ENCODE data around the gene FBXO9.

Gene FBXO9

DNA sequence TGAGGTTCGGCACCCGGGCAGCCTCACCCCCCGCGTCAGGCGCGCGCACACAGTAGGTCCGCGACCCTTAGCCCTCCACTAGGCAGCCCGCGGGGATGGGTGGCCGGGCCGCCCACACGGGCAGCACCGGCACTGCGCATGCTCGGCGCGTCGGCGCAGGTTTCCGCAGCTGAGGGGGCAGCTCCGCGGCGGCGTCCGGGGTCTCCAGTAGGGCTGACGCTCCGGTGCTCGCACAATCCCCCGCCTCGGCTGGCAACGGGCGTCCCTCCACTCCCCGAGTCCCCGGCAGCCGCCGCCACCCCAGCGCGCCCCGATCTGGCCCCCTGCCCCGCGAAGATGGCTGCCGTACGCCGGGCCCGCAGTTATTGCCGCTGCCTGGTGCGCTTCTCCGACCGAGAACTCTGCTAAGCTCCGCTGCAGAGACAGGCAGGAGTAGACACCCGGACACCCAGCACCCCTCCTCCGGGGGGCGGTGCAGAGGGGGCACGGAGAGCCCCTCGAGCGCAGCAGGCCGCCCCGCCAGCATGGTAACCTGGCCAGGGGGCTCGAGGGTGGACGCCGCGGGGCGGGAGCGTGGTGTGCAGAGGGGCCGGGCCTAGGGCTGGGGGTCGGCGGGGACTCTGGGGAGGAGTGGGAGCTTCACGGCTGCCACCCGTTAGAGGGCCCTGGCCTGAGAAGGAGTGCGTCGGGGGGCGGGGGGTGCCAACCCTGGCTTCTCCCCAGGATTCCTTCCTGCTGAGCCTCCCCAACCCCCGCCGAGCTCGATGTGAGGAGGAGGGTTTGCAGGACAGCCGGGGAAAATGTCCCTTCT lies at the start of gene FBXO9:
TSS of gene FBXO9 (plus strand) at position 139 of the 811 bp plus-strand sequence. CDS start at position 525, 386 bp downstream.
- peak; percentile 34 to 57 for DNase-seq

DNA sequence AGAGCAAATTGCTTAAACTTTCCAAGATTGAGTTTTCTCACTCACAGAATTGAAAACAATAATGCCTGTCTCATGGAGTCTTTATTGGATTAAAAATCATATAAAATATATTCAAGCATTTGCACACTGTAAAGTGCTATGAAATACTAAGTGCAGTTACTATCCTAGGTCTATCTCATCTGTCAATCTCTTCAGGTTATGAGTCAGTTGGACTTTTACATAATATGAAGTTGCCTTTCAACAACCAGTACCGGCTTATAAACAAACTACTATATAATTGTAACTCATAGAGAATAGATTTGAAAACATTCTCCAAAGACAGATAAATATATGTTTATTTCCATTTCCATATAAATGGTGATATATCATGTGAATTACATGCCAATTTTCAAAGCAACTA lies 49.7 kb upstream of the FBXO9 start:
- no peak for DNase-seq

DNA sequence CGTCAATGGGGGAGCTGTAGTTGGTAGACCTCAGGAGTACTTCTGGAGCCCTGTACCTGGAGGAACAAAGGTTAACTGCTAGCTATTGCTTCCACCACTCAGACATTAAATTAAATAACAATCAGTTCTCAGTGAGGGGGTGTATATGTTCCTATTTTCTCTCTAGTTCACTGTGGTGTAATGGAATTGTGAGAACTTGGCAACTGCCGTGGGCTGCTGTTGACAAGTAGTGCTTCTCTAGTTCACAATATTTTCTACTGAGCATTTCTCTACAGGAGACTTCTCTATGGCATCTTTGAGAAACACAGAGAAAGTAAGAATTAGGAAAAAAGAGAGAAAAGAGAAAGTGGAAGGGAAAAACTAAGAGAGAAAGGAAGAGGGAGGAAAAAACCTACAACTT lies 46.8 kb upstream of the FBXO9 start:
- no peak for DNase-seq

DNA sequence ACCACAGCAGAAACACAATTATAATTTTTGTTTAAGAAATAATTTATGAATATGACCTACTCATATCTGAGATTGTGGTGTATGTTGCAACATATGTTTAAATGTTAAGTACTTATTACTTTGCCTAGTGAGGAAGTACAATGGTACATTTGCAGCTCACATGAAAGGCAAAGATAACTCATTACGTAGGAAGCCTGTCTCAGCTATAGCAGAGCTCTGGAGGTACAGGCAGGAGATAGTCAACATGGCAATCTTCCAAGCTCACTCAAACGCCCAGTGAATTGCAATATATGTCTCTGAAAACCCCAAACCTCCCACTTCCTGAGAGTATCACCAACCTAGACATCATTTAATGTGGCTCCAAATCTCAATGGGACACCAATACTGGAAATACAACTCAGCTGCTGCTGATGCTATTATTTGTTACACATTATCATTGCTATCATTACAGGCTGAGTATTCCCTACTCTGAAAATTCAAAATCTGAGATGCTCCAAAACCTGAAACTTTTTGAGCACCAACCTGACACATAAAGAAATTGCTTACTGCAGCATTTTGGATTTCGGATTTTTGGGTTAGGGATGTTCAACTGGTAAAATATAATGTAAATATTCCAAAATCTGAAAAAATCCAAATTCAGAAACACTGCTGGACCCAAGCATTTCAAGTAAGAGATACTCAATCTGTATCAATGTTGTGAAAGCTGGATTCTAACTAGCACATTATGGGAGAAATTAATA lies 45.0 kb upstream of the FBXO9 start:
- no peak for DNase-seq

DNA sequence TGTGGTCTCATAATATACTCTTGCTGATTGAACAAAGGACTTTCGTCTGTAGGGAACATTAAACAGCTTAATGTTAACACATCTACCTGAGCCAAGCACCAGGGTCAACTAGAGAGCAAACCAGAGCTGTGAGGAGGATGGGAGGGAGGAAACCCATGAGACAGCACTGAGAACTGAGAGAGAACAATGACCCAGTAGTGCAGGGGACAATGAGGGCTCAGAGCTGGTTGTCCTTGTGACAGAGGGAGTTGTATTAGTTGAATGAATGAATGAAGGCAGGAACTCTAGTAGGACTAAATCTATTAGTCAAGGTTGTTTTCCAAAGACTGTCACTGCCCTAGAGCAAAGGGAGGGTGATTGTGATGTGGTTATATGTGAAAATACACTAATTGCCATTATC lies 41.9 kb upstream of the FBXO9 start:
- DNase-seq = no peak

DNA sequence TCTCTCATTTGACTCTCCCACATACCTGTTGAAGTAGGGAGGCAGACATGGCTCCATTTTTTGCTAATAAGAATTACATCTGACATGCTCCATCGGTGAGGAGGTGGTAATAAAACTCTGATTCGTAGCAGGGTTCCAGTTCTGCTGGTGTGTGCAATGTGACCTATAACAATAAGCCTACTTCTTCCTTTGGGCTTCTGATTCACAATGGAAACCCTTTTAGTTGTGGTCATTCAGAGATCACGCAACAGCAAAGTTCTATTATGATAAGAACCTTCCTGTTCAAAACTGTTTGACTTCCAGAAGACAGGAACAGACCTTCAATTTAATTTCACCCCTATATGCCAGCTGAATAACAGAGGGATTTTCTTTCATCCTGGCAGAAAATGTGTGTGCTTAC lies 38.7 kb upstream of the FBXO9 start:
- no peak for DNase-seq

DNA sequence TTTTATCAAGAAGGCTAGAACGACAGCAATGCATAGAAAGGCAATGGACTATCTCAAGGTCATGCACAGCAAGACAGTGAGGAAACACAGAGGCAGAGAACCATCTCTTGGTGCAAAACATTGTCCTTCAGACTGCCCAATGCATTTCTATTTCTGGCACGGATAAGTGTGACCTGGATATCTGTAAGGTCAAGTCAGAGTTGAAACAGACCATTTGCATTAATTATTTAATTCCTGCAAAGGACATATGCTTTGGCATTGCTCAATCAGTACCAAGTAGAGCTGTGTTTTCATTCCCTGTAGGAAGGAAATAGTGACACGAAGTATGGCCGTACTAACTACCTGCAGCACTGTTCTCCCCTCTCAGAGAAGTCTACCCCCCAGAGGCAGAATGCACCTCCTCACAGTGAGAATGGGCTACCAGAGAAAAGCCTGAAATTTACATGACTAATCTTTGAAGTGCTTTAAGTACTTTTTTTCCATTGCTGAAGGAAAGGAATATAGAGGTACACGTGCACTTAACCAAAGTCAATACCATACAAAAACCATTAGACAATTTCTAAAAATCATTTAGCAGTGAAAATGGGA lies 38.0 kb upstream of the FBXO9 start:
- DNase-seq = no peak

DNA sequence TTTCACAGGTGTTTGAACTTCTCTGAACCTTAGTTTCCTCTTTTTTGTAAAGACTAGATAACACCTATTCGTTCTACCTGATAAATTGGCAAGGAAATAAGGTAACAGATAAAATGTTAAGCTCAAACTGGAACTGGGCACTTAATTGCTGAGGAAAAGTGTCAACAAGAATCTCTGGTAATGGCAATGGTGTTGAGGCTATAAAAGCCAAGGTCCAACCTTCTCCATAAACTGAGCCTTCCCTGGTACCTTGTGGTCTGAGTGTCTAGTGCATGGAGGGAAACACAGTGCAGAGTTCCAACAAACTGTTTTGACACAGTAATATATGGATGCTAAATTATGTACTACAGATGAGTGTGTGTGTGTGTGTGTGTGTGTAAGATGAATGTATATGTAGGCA lies 36.7 kb upstream of the FBXO9 start:
- no peak for DNase-seq

DNA sequence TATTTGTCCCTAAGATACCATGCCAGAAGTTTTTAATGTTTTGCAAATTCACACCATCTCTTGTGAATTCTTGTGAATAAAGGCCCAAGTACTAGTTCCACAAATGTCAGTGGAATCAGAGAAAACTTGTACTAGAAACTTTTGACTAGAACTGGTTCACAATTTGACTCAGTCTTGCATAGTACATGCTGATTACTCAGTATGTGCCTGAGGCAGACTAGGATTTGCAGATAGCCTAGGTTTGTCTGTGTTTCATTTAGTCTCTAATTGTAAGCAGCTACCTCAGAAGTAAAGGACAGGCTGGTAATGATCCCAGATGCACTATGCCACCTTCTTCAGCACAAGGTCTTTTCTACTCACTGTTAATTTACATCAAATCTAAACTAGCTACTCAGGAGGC lies 35.9 kb upstream of the FBXO9 start:
- DNase-seq = no peak

DNA sequence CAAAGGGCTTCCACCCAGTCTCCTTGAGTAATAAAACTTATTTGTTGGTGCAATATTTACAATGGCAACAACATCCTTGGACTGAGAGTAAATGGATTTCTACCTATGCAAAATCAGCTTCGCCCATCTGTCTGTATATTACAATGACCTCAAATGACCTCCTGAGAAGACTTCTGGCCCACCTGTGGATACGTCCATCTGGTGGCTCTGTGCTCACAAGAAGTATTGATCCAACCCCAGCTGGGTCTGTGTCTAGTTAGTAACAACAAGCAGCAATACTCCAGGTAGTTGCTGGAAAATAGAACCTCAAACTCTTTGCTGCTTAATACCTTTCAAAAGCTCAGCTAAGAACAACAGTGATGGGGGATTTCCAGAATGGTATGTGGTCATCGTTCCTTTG lies 35.4 kb upstream of the FBXO9 start:
- peak; percentile 72 to 76 for DNase-seq

DNA sequence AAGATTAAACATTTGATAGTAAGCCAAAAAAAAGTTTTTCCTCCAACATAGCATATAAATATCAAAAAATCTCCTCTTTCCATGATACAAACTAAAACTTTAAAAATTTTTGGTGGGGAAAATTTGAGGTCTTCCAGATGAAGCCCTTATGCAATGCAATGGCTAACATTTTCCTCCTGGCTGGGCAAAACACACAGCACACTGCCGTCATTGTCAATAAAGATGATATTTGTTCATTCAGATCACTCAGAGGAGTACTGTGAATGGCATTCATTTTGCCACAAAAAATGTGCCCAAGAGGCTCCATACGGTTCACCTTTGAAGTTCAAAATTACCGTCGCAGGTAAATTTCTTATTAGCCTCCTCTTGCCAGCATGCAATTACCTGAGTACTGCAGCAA lies 33.9 kb upstream of the FBXO9 start:
- no peak for DNase-seq

DNA sequence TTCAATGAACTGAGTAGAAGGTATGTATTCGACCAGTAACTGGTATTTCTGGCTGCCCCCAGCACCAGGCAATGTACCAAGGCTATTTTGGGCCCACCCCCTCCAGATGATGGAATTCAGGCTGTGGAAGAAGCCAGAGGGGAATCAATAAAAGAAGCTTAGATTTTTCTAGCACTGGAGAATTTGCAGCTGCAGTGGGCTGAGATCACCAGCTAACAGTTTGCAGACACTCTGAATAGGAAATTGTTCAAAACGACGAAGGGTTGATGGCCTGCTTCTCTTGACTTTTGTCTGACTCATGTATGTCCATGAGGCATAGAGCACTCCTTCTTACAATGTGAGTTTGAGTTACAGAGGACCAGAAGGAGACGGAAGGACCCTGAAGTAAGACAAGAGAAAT lies 32.4 kb upstream of the FBXO9 start:
- DNase-seq = no peak

DNA sequence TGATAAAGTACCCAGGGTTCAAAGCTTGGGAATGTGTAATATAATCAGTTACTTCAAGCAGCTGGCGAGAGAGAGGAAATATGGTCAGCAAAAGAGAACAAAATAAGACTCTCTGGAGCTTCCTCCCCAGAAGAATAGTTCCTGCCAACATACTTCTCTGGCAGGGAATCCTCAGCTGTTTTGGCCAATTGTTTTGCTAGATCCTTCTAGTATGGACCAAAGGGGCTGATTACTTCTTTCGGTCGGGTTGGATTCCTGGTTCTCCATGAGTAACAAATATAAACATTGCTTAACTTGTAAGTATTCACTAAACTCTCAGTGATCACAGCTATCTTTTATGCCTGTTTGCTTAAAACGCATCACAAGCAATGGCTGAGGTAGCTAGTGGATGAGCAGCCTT lies 31.4 kb upstream of the FBXO9 start:
- no peak for DNase-seq

DNA sequence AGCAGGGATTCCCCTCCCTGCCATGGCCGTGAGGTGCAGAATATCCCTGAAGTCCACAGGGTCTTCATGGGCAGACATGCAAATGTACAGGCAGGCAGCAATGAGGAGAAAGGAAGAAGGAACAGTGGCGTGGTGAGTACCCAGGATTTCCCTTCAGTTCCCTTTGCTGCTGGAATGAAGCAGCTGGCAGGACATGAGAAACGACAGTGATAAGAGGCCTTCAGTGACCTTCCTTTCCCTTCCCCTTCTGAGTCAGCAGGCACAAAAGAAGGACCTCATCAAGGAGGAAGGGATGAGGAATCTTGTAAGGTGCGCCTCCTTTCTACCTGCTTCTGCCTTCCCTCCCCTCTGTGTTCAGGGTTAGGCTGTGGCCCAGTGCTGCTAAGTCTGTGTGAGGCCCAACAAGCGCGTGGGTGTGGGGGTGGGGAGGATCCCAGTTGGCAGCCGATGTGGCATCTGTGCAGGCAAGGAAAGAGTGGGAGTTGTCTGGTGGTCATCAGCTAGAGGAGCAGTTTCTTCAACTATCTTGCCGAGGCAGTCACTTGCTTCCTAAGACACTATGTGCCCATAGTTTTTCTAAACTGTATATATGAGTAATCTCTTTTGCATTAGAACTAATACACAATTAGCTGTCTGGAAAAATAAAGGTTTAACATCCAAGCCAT lies 29.5 kb upstream of the FBXO9 start:
- DNase-seq = no peak

DNA sequence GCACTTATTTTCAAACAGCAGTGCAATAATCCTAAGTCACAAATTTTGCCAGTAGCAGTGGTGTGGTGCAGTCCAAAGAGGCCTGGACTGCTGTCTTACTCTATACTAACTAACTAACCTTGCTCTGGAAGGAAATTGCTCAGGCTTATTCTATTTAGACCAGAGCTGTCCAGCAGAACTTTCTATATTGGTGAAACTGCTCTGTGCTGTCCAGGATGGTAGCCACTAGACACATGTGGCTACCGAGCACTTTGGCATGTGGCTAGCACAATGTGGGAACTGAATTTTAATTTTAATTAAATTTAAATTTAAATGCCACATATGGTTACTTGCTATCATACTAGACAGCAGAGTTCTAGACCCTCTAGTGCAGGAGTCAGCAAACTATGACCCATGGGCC lies 27.1 kb upstream of the FBXO9 start:
- no peak for DNase-seq

DNA sequence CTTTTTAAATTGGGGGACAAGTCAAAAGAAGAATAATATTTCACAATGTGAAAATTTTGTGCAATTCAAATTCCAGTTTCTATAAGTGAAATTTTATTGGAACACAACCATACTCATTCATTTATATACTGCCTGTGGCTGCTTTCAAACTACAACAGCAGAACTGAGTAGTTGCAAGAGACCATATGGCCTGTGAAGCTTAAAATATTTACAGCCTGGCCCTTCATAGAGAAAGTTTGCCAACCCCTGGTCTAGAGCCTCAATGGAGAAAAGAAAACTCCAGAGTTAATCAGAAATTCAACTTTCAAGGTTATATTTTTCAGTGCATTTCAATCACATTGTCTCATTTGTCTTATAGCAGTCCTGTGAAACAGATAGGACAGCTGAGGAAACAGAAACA lies 26.6 kb upstream of the FBXO9 start:
- DNase-seq = peak in 1 of 2 experiments; percentile 8

DNA sequence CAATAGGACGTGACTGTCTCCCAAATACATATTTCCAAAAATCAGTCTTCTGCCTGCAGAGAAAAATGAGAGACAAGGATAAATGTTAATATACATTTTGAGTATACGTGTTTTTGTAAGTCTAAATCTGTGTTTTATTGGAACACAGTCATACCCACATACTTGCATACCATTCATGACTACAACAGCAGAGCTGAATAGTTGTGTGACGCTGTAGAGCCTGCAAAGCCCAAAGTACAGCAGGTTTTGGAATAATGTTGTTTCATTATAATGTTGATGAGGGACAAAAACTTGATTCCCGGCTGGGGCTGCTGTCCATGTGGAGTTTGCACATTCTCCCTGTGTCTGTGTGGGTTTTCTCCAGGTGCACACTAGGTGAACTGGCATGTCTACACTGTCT lies 23.8 kb upstream of the FBXO9 start:
- no peak for DNase-seq

DNA sequence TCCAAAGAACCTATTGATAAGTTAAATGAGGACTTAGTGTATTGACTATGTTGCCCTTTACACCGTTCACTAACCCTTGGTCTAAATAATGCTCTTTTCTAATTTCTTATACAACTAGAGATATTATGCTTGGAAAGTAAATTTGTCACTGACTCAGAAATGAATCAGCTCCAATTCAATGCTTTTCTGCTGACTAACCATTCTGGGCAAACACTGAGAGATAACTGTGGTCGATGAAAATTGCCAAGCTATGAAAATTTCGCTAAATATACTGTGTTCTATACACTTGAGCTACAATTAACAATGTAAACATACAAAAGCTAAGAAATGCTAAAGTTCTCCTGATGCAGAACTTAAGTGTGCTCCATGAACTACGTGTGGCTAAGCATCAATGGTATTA lies 23.1 kb upstream of the FBXO9 start:
- DNase-seq = no peak

DNA sequence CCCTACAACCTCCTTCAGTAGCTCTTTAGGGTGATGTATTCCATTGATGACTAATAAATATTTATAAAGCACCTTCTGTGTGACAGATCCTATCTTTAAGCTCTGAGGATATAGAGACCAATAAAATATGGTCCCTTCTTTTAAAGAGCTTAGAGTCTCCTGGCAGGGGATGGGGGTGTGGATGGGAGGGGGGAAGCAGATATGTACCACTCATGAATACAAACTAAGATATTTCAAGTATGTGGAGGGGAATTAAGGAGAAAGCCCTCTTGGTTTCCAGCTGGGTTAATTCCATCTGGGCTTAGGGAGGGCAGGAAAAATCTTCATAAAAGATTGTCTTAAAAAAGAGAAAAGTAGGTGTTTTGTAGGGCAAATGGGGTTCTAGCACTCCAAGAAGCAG lies 21.6 kb upstream of the FBXO9 start:
- DNase-seq = peak; percentile 39 to 82

DNA sequence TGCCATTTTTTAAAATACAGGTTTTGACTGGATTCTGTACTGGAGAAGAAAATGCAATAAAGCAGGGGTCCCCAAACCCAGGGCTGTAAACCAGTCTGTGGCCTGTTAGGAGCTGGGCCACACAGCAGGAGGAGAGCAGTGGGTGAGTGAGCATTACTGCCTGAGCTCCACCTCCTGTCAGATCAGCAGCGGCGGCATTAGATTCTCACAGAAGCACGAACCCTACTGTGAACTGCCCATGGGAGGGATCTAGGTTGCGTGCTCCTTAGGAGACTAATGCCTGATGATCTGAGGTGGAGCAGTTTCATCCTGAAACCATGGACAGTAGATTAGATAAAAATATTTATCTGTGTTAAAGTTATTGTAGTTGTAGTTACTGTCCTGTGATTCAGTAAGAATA lies 21.1 kb upstream of the FBXO9 start:
- DNase-seq = peak in 1 of 2 experiments; percentile 50

DNA sequence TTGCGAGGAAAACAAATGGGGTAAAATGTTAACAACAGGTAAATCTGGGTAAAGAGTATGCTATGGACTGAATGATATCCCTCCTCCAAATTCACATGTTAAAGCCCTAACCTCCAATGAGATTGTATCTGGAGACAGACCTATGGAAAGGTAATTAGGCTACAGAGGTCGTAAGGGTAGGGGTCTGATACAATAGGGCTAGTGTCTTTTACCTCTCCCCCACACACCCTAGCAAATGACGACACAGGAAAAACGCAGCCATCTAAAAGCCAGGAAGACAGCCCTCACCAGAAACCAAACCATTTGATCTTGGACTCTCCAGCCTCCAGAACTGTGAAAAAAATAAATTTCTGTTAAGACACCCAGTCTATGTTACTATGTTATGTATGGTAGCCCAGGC lies 20.6 kb upstream of the FBXO9 start:
- no peak for DNase-seq

DNA sequence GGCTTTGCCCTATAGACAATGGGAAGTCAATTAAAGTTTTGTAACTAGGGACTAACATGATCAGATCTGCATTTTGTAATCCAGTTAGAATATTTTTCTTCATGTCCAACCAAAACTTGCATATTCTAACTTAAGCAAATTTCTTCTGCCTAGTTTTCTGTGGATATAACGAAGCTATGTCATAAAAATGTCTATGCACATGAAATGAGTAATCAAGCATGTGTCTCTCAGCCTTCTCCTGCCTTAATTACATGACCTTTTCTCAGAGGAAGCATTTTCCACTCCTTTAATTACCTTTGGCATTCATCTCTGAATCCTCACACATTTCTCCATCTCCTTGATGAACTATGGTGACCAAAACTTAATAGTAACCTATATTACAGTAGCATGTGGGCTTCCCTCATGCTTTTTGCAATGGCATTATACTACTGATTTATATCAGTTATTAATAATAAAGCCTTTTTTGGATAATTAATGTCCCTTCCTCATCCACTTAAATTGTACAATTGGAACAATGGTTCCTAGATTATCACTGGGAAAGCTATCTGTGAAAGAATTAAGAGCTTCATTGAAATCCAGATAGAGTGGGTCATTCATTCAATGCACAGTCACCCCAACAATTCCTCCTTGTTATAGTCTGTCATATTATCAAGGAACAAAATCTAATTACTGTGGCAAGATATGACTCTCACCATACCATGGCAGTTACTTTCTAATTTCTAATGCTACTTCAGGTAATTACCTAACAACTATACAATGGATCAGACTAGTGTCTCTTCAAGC lies 19.1 kb upstream of the FBXO9 start:
- DNase-seq = no peak

All from NCI-H524 (cell line).